SK-N-MC (cell line): ENCODE results near the gene ZNF80.

Experiments
- EZH2 ChIP-seq: fragments of 200-600 bp; sonication (generic); IDR thresholded peaks from one replicate; pipeline ENCODE4 v1.6.1; 2017; ENCODE audit warnings: antibody characterized with exemption
- POLR2AphosphoS5 ChIP-seq: IDR thresholded peaks from 2 replicates; pipeline ENCODE4 v1.6.1; 2012; ENCODE audit warnings: mild to moderate bottlenecking, low read depth, low read length, borderline replicate concordance

DNA sequence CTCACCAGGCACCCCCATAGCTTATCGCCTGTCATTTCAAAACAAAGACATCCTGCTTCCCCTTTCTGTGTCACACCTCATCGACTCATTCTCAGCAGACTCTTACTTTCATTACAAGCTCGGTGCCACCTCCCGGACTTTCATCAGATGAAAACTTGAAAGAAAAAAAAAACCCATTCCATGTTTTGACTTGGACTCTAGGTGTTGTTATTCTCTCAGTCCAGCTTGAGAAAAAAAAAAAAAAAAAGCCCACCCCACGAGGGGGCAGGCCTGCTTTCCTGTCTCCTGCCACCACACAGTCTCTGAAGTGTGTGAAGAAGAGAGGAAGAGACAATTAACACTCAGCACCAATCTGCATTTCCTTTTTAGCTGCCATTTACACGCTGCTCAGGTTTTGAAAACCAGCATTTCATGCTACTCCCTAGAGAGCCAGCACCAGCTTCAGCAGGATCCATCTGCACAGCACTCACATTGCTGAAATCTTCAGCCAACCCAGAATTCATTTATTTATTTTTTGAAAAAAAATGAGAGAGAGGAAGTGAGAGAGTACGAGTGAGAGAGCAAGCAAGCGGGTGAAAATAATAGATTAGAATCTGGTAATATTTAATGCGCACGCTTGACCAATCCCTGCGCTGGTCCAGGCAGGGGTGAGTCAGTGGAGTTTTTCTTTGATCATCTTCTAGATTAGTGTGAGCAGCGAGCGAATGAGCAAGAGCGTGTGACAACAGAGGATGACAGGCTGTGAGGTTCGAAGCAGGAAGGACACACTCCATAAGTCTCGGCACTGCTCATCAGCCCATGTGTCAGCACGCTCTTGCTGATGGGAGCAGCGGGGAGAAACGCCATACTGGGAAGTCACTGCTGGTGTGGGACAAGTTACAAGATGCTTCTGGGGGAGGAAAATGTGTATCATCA, 23.5 kb downstream of the ZNF80 start:
- TF ChIP-seq EZH2 (no peak), POLR2AphosphoS5 (no peak)
